Measurements from ENCODE around the gene SNRPA1.

The SNRPA1 gene

GRCh38 chr15:101313041-101313761, 18.2 kb upstream of the SNRPA1 start:
- DNase-seq (ENCODE audit: low read depth) = no peak
- TF ChIP-seq, protein P1, sequence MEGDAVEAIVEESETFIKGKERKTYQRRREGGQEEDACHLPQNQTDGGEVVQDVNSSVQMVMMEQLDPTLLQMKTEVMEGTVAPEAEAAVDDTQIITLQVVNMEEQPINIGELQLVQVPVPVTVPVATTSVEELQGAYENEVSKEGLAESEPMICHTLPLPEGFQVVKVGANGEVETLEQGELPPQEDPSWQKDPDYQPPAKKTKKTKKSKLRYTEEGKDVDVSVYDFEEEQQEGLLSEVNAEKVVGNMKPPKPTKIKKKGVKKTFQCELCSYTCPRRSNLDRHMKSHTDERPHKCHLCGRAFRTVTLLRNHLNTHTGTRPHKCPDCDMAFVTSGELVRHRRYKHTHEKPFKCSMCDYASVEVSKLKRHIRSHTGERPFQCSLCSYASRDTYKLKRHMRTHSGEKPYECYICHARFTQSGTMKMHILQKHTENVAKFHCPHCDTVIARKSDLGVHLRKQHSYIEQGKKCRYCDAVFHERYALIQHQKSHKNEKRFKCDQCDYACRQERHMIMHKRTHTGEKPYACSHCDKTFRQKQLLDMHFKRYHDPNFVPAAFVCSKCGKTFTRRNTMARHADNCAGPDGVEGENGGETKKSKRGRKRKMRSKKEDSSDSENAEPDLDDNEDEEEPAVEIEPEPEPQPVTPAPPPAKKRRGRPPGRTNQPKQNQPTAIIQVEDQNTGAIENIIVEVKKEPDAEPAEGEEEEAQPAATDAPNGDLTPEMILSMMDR (conservative IDR thresholded peaks at IDR 0.05; ENCODE audit: control insufficient read depth, insufficient read depth, low read depth, low read length) = no peak
- H3K4me3 ChIP-seq (ENCODE audit: control insufficient read depth, low read depth, low read length) = no peak overlapping the region

- no peak for DNase-seq (ENCODE audit: low read depth)
- H3K4me3 ChIP-seq (ENCODE audit: control insufficient read depth, low read depth, low read length) = no peak overlapping the region
- TF ChIP-seq, protein P1 (conservative IDR thresholded peaks at IDR 0.05; ENCODE audit: control insufficient read depth, insufficient read depth, low read depth, low read length) = no peak
Measured at GRCh38 chr15:101310508-101310907, 15.5 kb upstream of the SNRPA1 start.

DNA sequence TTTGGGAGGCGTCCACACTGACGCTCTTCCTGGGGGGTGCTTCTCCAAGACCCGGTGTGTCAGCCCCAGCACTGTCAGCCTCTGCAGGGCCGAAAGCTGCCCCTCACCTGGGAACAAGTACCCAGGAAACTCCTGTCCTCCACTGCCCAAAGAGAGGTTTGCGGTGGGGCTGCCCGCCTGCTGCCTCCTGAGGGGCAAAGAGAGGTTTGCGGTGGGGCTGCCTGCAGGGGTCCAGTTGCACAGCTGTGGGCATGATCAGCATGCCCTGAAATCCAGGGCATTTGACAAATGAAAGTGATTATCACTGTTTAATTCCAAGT, 15.1 kb upstream of the SNRPA1 start:
- DNase-seq (ENCODE audit: low read depth) = no peak
- TF ChIP-seq, protein P1 (conservative IDR thresholded peaks at IDR 0.05; ENCODE audit: control insufficient read depth, insufficient read depth, low read depth, low read length) = no peak
- H3K4me3 ChIP-seq (ENCODE audit: control insufficient read depth, low read depth, low read length) = no peak overlapping the region

GRCh38 chr15:101309436-101310160, 14.6 kb upstream of the SNRPA1 start:
- TF ChIP-seq, protein P1 (conservative IDR thresholded peaks at IDR 0.05; ENCODE audit: control insufficient read depth, insufficient read depth, low read depth, low read length) = no peak
- H3K4me3 ChIP-seq (ENCODE audit: control insufficient read depth, low read depth, low read length) = no peak overlapping the region

DNA sequence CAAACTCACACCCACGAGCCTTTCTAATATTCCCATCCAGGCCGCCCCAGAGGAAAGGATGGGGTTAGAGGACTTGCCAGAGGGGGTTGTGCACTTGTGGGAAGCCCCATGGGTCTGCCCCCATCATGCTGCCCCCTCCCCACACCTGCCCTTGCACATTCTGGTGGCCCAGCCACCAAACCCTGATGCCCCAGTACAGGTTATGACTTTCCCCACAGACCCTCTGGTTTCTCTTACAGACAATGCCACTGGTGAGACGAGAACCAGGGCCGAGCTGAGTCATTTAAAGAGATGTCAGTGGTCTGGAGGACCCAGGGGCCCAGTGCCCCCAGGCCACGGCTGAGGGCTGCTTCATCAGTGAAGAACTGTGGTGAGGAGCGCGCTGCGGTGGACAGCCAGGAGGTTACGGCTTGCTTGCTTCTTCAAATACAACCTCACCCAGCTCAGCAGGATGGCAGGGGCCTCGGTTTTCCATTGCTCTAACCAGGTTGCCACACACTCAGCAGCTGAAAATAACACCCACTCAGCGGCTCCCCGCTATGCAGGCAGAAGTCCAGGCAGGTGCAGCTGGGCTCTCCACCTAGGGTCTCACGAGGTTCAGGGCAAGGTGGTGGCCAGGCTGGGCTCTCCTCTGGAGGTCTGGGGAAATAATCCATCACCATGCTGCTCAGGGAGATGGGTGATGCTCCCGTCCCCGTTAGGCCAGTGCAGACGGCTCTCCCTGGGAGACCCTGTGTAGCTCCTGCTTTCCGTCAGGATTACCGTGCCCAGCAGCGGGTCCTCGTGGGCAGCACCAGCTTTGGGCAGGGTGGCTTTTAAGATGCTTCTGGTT, 13.8 kb upstream of the SNRPA1 start:
- no peak overlapping the region for H3K4me3 ChIP-seq (ENCODE audit: control insufficient read depth, low read depth, low read length)
- DNase-seq (ENCODE audit: low read depth) = no peak
- TF ChIP-seq, protein P1 (conservative IDR thresholded peaks at IDR 0.05; ENCODE audit: control insufficient read depth, insufficient read depth, low read depth, low read length) = no peak

More at GRCh38 chr15:101309436-101310160, 14.6 kb upstream of the SNRPA1 start:
- DNase-seq (ENCODE audit: low read depth) = no peak

DNA sequence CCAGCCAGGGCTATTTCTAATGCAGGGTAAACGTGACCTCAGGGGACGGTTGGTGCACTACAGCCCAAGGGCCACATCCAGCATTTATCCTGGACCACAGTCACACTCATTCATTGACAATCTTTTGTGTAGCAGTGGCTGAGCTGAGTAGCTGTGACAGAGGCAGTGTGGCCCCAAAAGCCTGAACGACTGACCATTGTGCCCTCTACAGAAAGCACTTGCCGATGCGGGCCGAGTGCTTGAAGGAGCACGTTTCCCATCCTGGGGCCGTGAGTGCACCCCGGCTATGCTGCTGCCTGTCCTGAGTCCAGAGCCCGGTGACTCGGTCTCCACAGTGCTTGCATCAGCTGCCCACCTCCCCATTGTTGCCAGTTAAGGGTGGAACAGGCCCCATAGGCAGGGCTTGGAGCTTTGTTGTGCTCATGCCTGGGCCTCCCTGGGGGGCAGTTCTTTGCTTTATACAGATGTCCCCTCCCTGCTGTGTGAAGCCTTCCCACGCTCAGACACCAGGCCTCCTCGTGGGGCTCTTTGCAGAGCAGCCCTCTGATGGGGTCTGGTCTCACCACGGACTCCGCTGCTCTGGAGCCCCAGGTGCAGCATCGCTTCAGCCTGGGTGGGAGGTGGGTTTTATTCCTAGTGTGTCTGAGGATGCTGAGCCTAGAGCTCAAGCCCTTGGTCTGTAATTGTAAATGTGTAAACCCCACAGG, 13.0 kb upstream of the SNRPA1 start:
- TF ChIP-seq, protein P1 (conservative IDR thresholded peaks at IDR 0.05; ENCODE audit: control insufficient read depth, insufficient read depth, low read depth, low read length) = no peak
- H3K4me3 ChIP-seq (ENCODE audit: control insufficient read depth, low read depth, low read length) = no peak overlapping the region
- no peak for DNase-seq (ENCODE audit: low read depth)
